GM21529 (cell line): ENCODE measurements around the gene SRRD.

Experiments
- ATAC-seq: cut with Tn5 transposase; IDR thresholded peaks from one replicate; pipeline ENCODE4 v1.9.1; 2021; ENCODE audit not compliant: unreplicated experiment

Gene SRRD

GRCh38 chr22:26453216-26453615 is 30.5 kb upstream of the SRRD start:
- no peak for ATAC-seq

- ATAC-seq: no peak
Observed at GRCh38 chr22:26453812-26454500, 29.7 kb upstream of the SRRD start.

GRCh38 chr22:26457661-26458272 is 25.9 kb upstream of the SRRD start:
- ATAC-seq: no peak

- no peak for ATAC-seq
Observed at GRCh38 chr22:26460202-26460601, 23.5 kb upstream of the SRRD start.

- no peak for ATAC-seq
Observed at GRCh38 chr22:26461188-26461810, 22.4 kb upstream of the SRRD start.

GRCh38 chr22:26462051-26462450 is 21.6 kb upstream of the SRRD start:
- no peak for ATAC-seq

- no peak for ATAC-seq
Observed at GRCh38 chr22:26462641-26463040, 21.0 kb upstream of the SRRD start.

- no peak for ATAC-seq
Observed at GRCh38 chr22:26463101-26463661, 20.5 kb upstream of the SRRD start.

GRCh38 chr22:26463688-26464087 is 20.0 kb upstream of the SRRD start:
- no peak for ATAC-seq

GRCh38 chr22:26464312-26464711 is 19.4 kb upstream of the SRRD start:
- no peak for ATAC-seq

- ATAC-seq: no peak
Observed at GRCh38 chr22:26466196-26466595, 17.5 kb upstream of the SRRD start.

GRCh38 chr22:26470807-26471206 is 12.9 kb upstream of the SRRD start:
- ATAC-seq: no peak

- no peak for ATAC-seq
Observed at GRCh38 chr22:26471522-26471921, 12.2 kb upstream of the SRRD start.

GRCh38 chr22:26474682-26475081 is 9.0 kb upstream of the SRRD start:
- ATAC-seq: no peak

- ATAC-seq: no peak
Observed at GRCh38 chr22:26476705-26477340, 6.9 kb upstream of the SRRD start.

- ATAC-seq: no peak
Observed at GRCh38 chr22:26477341-26477731, 6.3 kb upstream of the SRRD start.

GRCh38 chr22:26479043-26479791 is 4.5 kb upstream of the SRRD start:
- no peak for ATAC-seq

- ATAC-seq: no peak
Observed at GRCh38 chr22:26479792-26480610, 3.7 kb upstream of the SRRD start.

- no peak for ATAC-seq
Observed at GRCh38 chr22:26480611-26480932, 3.1 kb upstream of the SRRD start.

- no peak for ATAC-seq
Observed at GRCh38 chr22:26481112-26481693, 2.5 kb upstream of the SRRD start.
